ENCODE measurements around the gene GPR137B. TPM values are rescaled to one million over a fixed set of nuclear protein-coding genes. Genes with fewer than 3 reads are reported as not detected.

GPR137B gene
- total and polyA plus RNA-seq, 4 experiments from 2014 or later, result 4.1 to 11.8 (median 8.3) TPM

- H3K4me3 ChIP-seq (ENCODE audit: low read length in 2 of 2), result no peak overlapping the region
- no peaks in the 10 kb centered on the region for H3K4me1 ChIP-seq (ENCODE audit: insufficient read depth, low read length)
- intact Hi-C loops (cut with micrococcal nuclease), result loop anchor here (5.0 to 10.0 kb wide), 3 partner anchors 502 to 694 kb away; partner anchors contain the start of genes HEATR1 and MTR
- ChIA-PET CTCF (ENCODE audit: partially characterized antibody) (no interaction called here), POLR2A (ENCODE audit: partially characterized antibody) (no interaction called here)
- peaks cover 4 to 15% (median 6%) of the 10 kb centered on the region in 4 donors for H3K4me1 Mint-ChIP-seq
- no peaks in the 10 kb centered on the region for H3K36me3 ChIP-seq (ENCODE audit: insufficient read depth, low read length)
- no peak overlapping the region for H3K27ac ChIP-seq (ENCODE audit: low read depth, low read length)
- H3K36me3 Mint-ChIP-seq, result peaks cover 0 to 3% of the 10 kb centered on the region in 2 donors
- H3K27ac Mint-ChIP-seq, result no peak overlapping the region
- no peak for DNase-seq
- H3K27me3 ChIP-seq (ENCODE audit: insufficient read depth, low read length), result no peaks in the 10 kb centered on the region
- H3K4me3 Mint-ChIP-seq, result no peak overlapping the region
- H3K9me3 ChIP-seq (ENCODE audit: control insufficient read depth in 1 of 2, low read length in 2 of 2), result no peaks in the 10 kb centered on the region
- H3K9me3 Mint-ChIP-seq, result peaks cover 0 to 13% (median 6%) of the 10 kb centered on the region in 8 donors
- peaks cover 1 to 10% of the 10 kb centered on the region in 2 donors for H3K27me3 Mint-ChIP-seq
These were observed 41.5 kb upstream of the GPR137B start for GRCh38 chr1:236100799-236101198.

DNA sequence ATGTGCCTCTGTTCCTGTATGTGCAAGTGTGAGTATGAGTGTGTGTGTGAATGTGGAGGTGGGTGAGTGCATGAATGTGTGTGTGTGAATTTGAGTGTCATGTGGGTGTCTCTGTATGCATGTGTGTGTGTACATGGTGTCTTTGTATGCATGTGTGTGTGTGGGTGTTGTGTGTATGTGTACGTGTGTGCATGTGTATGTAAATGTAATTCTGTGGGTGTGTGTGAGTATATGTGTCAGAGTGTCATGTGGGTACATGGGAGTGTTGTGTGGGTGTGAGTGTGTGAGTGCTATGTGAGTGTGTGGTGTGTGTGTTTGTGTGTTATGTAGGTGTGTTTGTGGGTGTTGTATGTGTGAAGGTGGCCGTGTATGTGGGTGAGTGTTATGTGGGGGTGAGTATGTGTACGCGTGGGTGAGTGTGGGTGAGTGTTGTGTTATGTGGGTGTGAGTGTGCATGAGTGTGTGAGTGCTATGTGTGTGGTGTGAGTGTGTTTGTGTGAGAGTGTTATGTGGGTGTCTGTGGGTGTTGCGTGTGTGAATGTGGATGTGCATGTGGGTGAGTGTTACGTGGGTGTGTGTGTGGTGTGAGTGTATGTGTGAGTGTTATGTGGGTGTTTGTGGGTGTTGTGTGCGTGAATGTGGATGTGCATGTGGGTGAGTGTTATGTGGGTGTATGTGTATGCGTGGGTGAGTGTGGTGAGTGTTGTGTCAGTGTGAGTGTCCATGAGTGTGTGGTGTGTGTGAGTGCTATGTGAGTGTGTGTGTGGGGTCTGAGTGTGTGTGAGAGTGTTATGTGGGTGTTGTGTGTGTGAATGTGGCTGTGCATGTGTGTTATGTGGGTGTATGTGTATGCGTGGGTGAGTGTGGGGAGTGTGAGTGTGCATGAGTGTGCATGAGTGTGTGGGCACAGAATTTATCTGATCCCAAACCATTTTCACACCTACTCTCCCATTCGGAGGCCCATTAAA, 40.8 kb upstream of the GPR137B start:
- intact Hi-C loops (cut with micrococcal nuclease), result loop anchor here (5.0 to 10.0 kb wide), 3 partner anchors 501 to 693 kb away; partner anchors contain the start of genes HEATR1 and MTR
- H3K27me3 Mint-ChIP-seq, result peaks cover 0 to 7% of the 10 kb centered on the region in 2 donors
- H3K9me3 ChIP-seq (ENCODE audit: control insufficient read depth in 1 of 2, low read length in 2 of 2), result no peaks in the 10 kb centered on the region
- peaks cover 0 to 8% (median 4%) of the 10 kb centered on the region in 8 donors for H3K9me3 Mint-ChIP-seq
- no peak overlapping the region for H3K4me3 ChIP-seq (ENCODE audit: low read length in 2 of 2)
- no peaks in the 10 kb centered on the region for H3K4me1 ChIP-seq (ENCODE audit: insufficient read depth, low read length)
- DNase-seq, result no peak
- H3K36me3 Mint-ChIP-seq, result peaks cover 0 to 3% of the 10 kb centered on the region in 2 donors
- H3K4me1 Mint-ChIP-seq, result peaks cover 4 to 15% (median 6%) of the 10 kb centered on the region in 4 donors
- CTCF ChIA-PET (ENCODE audit: partially characterized antibody), result no interaction called here
- no peak overlapping the region for H3K27ac Mint-ChIP-seq
- no peak overlapping the region for H3K4me3 Mint-ChIP-seq
- H3K27me3 ChIP-seq (ENCODE audit: insufficient read depth, low read length), result no peaks in the 10 kb centered on the region
- no peak overlapping the region for H3K27ac ChIP-seq (ENCODE audit: low read depth, low read length)
- no peaks in the 10 kb centered on the region for H3K36me3 ChIP-seq (ENCODE audit: insufficient read depth, low read length)
- POLR2A ChIA-PET (ENCODE audit: partially characterized antibody), result no interaction called here

GRCh38 chr1:236102611-236103010, 39.7 kb upstream of the GPR137B start:
- Histone ChIP-seq H3K4me3 (ENCODE audit: low read length in 2 of 2) (no peak overlapping the region), H3K9me3 (ENCODE audit: control insufficient read depth in 1 of 2, low read length in 2 of 2) (no peaks in the 10 kb centered on the region), H3K27ac (ENCODE audit: low read depth, low read length) (no peak overlapping the region), H3K27me3 (ENCODE audit: insufficient read depth, low read length) (no peaks in the 10 kb centered on the region), H3K4me1 (ENCODE audit: insufficient read depth, low read length) (no peaks in the 10 kb centered on the region), H3K36me3 (ENCODE audit: insufficient read depth, low read length) (no peaks in the 10 kb centered on the region)
- intact Hi-C loops (cut with micrococcal nuclease), result loop anchor here (1.0 to 10.0 kb wide), 5 partner anchors 98 to 767 kb away; partner anchors contain the start of genes HEATR1 and MTR
- ChIA-PET CTCF (ENCODE audit: partially characterized antibody) (interaction anchor here (1.2 to 3.0 kb wide), 2 partner anchors 350 to 388 kb away, joined by 4 to 10 read pairs; no protein-coding TSS in a partner anchor), POLR2A (ENCODE audit: partially characterized antibody) (no interaction called here)
- Mint-ChIP-seq H3K4me1 (peaks cover 2 to 5% (median 4%) of the 10 kb centered on the region in 4 donors), H3K9me3 (no peaks in the 10 kb centered on the region), H3K27me3 (peaks cover 0 to 2% of the 10 kb centered on the region in 2 donors), H3K4me3 (no peak overlapping the region), H3K27ac (no peak overlapping the region), H3K36me3 (no peaks in the 10 kb centered on the region)
- no peak for DNase-seq

- H3K27me3 Mint-ChIP-seq, result peaks cover 0 to 2% of the 10 kb centered on the region in 2 donors
- H3K27ac Mint-ChIP-seq, result no peak overlapping the region
- H3K4me3 Mint-ChIP-seq, result no peak overlapping the region
- H3K4me1 Mint-ChIP-seq, result peaks cover 2 to 5% (median 4%) of the 10 kb centered on the region in 4 donors
- H3K36me3 ChIP-seq (ENCODE audit: insufficient read depth, low read length), result no peaks in the 10 kb centered on the region
- H3K4me3 ChIP-seq (ENCODE audit: low read length in 2 of 2), result no peak overlapping the region
- ChIA-PET CTCF (ENCODE audit: partially characterized antibody) (interaction anchor here (1.2 to 3.0 kb wide), 2 partner anchors 350 to 387 kb away, joined by 4 to 10 read pairs; no protein-coding TSS in a partner anchor), POLR2A (ENCODE audit: partially characterized antibody) (no interaction called here)
- DNase-seq, result no peak
- no peaks in the 10 kb centered on the region for H3K9me3 Mint-ChIP-seq
- intact Hi-C loops (cut with micrococcal nuclease), result loop anchor here (1.0 to 10.0 kb wide), 5 partner anchors 99 to 766 kb away; partner anchors contain the start of genes HEATR1 and MTR
- no peaks in the 10 kb centered on the region for H3K9me3 ChIP-seq (ENCODE audit: control insufficient read depth in 1 of 2, low read length in 2 of 2)
- H3K4me1 ChIP-seq (ENCODE audit: insufficient read depth, low read length), result no peaks in the 10 kb centered on the region
- no peaks in the 10 kb centered on the region for H3K27me3 ChIP-seq (ENCODE audit: insufficient read depth, low read length)
- H3K27ac ChIP-seq (ENCODE audit: low read depth, low read length), result no peak overlapping the region
- H3K36me3 Mint-ChIP-seq, result no peaks in the 10 kb centered on the region
These were observed 39.3 kb upstream of the GPR137B start for GRCh38 chr1:236103059-236103458.

- POLR2A ChIA-PET (ENCODE audit: partially characterized antibody), result no interaction called here
- Mint-ChIP-seq H3K27me3 (peaks cover 0 to under 1% of the 10 kb centered on the region in 2 donors), H3K27ac (no peak overlapping the region), H3K36me3 (no peaks in the 10 kb centered on the region), H3K4me3 (peak overlapping the region in 1 of 8 donors; percentile 23), H3K4me1 (peaks cover 2 to 5% (median 4%) of the 10 kb centered on the region in 4 donors), H3K9me3 (no peaks in the 10 kb centered on the region)
- Histone ChIP-seq H3K9me3 (ENCODE audit: control insufficient read depth in 1 of 2, low read length in 2 of 2) (no peaks in the 10 kb centered on the region), H3K4me3 (ENCODE audit: low read length in 2 of 2) (no peak overlapping the region), H3K36me3 (ENCODE audit: insufficient read depth, low read length) (no peaks in the 10 kb centered on the region), H3K27ac (ENCODE audit: low read depth, low read length) (no peak overlapping the region), H3K4me1 (ENCODE audit: insufficient read depth, low read length) (no peaks in the 10 kb centered on the region), H3K27me3 (ENCODE audit: insufficient read depth, low read length) (no peaks in the 10 kb centered on the region)
- intact Hi-C loops (cut with micrococcal nuclease), result loop anchor here (1.0 to 10.0 kb wide), 5 partner anchors 99 to 766 kb away; partner anchors contain the start of genes HEATR1 and MTR
- peak; percentile 53 to 67 (median 58) for DNase-seq
- CTCF ChIA-PET (ENCODE audit: partially characterized antibody), result interaction anchor here (0.7 to 5.8 kb wide), 9 partner anchors 181 to 1458 kb away, joined by 3 to 40 read pairs (median 4); no protein-coding TSS in a partner anchor
These were observed 38.6 kb upstream of the GPR137B start for GRCh38 chr1:236103646-236104218.

GRCh38 chr1:236107121-236107907, 35.0 kb upstream of the GPR137B start:
- ChIA-PET CTCF (ENCODE audit: partially characterized antibody) (interaction anchor here (0.6 to 5.8 kb wide), 11 partner anchors 8 to 410 kb away, joined by 3 to 40 read pairs (median 3); no protein-coding TSS in a partner anchor), POLR2A (ENCODE audit: partially characterized antibody) (no interaction called here)
- H3K27ac Mint-ChIP-seq, result no peak overlapping the region
- Histone ChIP-seq H3K36me3 (ENCODE audit: insufficient read depth, low read length) (no peaks in the 10 kb centered on the region), H3K27me3 (ENCODE audit: insufficient read depth, low read length) (no peaks in the 10 kb centered on the region), H3K27ac (ENCODE audit: low read depth, low read length) (no peak overlapping the region), H3K4me1 (ENCODE audit: insufficient read depth, low read length) (no peaks in the 10 kb centered on the region), H3K9me3 (ENCODE audit: control insufficient read depth in 1 of 2, low read length in 2 of 2) (no peaks in the 10 kb centered on the region), H3K4me3 (ENCODE audit: low read length in 2 of 2) (no peak overlapping the region)
- H3K36me3 Mint-ChIP-seq, result no peaks in the 10 kb centered on the region
- H3K4me3 Mint-ChIP-seq, result no peak overlapping the region
- DNase-seq, result no peak
- peaks cover 2 to 5% (median 3%) of the 10 kb centered on the region in 4 donors for H3K4me1 Mint-ChIP-seq
- intact Hi-C loops (cut with micrococcal nuclease), result loop anchor here (10.0 kb wide), 2 partner anchors 647 to 687 kb away; partner anchors contain the start of gene MTR
- H3K9me3 Mint-ChIP-seq, result no peaks in the 10 kb centered on the region
- no peaks in the 10 kb centered on the region for H3K27me3 Mint-ChIP-seq

All from CD4-positive, alpha-beta memory T cell (primary cell).